SH-SY5Y (cell line): ENCODE measurements around the gene IFI27.

ENCODE experiments used
- GATA2 ChIP-seq: IDR thresholded peaks from 2 replicates; pipeline ENCODE4 v1.6.1; 2011; ENCODE audit warnings: mild to moderate bottlenecking, low read depth, low read length
- GATA3 ChIP-seq: IDR thresholded peaks from 2 replicates; pipeline ENCODE4 v1.6.1; 2011; ENCODE audit warnings: low read depth, mild to moderate bottlenecking, low read length, moderate library complexity

DNA sequence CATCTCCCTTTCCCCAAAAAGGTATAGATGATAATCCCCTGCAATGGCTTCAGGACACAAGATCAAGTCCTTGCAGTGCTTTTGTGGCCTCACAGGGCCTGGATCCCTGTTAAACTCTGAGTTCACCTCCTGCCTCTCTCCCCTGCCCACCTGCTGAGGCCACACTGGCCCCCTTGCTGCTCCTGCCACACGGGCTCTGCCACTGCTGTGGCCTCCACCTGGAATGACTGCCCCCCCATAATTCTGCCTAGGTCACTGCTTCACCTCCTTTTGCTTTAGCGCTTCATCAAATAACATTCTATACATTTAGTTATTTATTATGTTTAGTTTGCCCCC, 653 bp upstream of the IFI27 start:
- TF ChIP-seq GATA2 (no peak), GATA3 (no peak)
